GM19395 (cell line): ENCODE data around the gene STMN3.

Experiments used
- ATAC-seq: cut with Tn5 transposase; IDR thresholded peaks from one replicate; pipeline ENCODE4 v1.9.1; 2021; ENCODE audit warnings: mild to moderate bottlenecking, moderate library complexity; ENCODE audit not compliant: unreplicated experiment

STMN3 gene

DNA sequence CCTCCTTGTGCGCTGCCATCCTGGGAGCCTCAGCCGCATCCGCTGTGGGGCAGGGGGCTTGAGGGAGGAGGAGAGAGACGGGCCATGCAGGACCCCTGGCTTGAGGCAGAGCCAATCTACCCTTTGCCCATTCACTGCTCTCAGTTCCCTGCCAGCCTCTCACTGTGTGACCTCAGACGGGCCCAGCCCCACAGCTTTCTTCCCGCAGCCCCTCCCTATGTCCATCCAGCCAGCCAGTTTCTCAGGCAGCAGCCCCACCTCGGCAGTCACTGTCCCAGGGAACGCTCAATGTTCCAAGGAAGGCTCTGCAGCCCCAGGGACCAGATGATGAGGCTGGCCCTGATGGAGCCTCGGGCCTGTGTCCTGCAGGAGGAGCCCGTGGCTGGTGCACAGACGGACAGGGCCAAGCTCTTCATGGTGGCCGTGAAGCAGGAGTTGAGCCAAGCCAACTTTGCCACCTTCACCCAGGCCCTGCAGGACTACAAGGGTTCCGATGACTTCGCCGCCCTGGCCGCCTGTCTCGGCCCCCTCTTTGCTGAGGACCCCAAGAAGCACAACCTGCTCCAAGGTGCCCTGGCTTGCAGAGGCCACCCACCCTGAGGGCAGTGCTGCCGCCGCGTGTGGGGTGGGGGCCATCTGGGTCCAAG, 39.3 kb upstream of the STMN3 start:
- no peak for ATAC-seq

DNA sequence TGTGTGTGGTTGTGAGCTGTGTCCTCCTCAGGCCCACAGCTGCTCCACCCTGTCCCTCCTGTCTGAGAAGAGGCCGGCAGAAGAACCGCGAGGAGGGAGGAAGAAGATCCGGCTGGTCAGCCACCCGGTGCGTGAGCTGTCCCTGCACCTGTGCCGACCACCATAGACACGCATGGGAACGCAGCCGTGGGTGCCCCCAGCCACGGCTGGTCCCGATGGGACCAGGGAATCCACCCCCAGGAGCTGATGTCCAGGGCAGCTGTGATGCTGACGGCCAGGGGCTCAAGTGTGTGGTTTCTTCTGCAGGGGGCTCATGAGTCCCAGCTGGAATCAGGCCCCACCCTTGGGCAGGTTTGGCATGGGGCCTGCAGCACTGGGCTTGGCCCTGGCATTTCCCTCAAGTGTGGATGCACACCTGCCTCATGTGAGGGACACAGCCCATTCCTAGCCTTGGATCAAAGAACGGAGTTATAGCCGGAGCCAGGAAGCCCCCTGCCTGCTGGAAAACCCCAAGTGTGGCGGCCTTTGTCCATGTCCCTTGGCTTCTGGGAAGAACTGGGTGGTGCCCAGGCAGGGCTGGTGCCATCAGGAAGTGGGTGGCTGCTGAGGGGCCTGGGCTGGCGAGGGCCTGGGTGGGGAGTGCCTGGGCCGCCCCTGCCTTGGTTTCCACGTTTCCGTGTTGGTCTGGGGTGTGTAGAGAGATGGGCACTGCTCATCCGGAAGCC, 38.6 kb upstream of the STMN3 start:
- ATAC-seq, result no peak

- no peak for ATAC-seq
These were observed 37.9 kb upstream of the STMN3 start for GRCh38 chr20:63690898-63691710.

DNA sequence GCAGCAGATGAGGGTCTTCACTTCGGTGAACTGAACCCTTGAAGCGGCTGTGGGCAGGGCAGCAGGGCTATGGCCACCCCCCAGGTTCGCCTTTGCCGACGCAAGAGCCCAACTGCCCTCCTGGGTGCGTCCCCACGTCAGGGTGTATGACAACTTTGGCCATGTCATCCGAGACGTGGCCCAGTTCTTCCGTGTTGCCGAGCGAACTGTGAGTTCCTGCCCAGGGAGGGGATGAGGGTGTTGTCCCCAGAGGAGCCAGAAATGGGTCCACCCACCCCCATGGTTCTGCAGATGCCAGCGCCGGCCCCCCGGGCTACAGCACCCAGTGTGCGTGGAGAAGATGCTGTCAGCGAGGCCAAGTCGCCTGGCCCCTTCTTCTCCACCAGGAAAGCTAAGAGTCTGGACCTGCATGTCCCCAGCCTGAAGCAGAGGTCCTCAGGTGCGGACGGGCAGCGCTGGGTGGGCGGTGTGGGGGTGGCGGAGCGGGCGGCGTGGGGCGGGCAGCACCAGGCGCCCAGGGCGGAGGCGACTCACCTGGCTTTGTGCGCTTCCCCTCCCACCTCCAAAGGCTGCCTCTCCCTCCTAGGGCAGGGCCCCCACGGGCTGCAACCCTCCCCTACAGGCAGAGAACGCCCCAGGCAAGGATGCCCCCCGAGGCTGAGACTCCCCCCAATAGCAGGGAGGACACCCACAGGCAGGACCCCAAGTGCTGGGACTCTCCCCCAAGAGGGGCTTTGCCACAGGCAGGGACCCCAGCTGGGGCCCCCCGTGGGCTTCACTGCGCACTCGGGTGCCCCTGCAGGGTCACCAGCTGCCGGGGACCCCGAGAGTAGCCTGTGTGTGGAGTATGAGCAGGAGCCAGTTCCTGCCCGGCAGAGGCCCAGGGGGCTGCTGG, 37.0 kb upstream of the STMN3 start:
- ATAC-seq, result no peak

DNA sequence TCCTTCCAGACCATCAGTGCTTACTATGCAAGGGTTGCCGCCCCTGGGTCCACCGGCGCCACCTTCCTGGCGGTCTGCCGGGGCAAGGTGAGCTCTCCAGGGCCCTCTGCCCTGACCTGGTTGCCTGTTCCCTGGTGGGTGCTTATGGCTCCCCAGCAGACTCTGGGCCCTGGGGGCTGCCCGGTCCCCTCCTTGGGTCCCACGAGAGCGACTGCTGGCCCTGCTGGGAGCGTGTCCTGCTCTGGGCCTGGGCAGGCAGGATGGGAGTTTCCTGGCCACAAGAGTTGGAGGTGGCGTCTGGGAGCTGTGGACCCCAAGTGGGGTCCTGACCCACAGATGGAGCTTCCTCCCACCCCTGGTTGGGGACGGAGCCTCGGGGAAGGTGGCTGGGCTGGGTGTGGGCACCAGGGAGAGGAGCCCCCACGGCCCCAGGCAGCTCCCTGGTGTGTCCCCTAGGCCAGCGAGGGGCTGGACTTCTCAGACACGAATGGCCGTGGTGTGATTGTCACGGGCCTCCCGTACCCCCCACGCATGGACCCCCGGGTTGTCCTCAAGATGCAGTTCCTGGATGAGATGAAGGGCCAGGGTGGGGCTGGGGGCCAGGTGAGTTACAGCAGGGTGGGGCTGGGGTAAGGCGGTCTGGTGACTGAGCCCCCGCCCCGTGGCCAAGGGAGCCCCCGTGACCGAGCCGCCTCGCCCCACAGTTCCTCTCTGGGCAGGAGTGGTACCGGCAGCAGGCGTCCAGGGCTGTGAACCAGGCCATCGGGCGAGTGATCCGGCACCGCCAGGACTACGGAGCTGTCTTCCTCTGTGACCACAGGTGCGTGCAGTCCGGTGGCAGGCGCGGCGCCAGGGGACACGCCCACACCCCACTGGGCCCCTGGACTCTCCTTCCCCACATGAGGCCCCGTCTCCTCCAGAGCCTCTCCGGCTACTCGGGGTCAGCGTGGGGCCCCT, 36.1 kb upstream of the STMN3 start:
- no peak for ATAC-seq

GRCh38 chr20:63688228-63689045, 35.2 kb upstream of the STMN3 start:
- ATAC-seq, result no peak

GRCh38 chr20:63687419-63688178, 34.4 kb upstream of the STMN3 start:
- no peak for ATAC-seq

GRCh38 chr20:63686492-63687321, 33.5 kb upstream of the STMN3 start:
- ATAC-seq, result no peak

DNA sequence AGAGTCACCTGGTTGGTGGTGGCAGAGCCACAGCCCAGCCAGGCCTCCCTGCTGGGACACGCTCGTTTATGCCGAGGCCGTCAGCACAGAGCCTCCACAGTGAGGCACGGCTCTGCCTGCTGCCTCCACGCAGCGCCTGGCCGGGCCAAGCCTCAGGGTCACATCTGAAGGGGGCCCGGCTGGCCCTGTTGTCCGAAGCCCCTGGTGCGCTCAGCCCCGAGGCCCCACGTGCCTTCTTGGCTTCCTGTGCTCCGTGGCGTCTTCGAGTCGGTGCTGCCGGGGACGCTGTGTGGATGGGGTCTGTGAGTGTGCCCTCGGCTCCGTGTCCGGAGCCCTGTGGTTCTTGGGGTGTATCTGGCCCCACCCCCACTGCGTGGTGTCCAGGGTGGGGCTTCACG, 32.9 kb upstream of the STMN3 start:
- no peak for ATAC-seq

- ATAC-seq, result no peak
These were observed 32.2 kb upstream of the STMN3 start for GRCh38 chr20:63685269-63686026.

- no peak for ATAC-seq
These were observed 29.3 kb upstream of the STMN3 start for GRCh38 chr20:63682384-63683139.

DNA sequence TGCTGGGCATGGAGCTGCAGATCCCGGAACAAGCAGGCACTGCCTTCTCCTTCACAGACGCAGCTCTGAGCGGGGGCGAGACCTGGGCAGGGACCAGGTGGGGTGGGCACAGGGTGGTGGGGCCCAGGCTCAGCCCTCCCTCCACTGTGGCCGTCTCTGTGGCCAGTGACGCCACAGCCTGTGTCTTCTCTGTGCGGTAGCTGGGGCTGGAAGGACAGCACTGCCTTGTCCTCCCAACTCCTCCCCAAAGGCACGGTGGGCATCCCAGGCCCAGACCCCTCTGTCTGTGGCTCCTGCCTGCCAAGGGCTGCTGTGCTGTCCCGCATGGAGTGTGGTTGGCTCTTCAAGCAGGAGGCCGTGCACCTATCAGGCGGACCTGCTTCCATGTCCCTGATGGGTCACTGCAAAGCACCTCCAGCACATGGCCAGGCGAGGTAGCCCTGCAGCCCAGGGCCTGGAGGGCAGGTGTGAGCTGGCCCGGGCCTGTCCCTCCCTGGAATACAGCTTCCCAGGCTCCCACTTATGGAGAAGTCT, 28.5 kb upstream of the STMN3 start:
- ATAC-seq, result no peak

- no peak for ATAC-seq
These were observed 27.8 kb upstream of the STMN3 start for GRCh38 chr20:63680857-63681608.

DNA sequence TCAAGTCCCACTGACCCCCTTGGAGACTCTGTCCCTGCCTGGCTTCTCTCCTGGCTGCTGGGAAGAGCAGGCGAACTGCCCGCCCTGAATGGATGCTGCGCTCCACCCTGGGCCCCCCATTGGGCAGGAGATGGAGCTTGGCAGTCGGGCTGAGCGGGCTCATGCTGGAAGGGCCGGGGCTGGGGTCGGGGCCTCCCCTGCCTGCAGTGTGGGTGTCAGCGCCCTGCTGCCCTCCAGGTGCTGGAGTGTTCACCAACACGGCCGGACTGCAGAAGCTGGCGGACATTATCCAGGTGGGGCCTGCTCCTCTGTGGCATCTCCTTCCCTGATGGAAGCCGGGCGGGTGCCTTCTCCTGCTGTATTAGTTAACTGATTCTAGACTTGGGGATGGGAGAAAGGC, 27.2 kb upstream of the STMN3 start:
- no peak for ATAC-seq

GRCh38 chr20:63679799-63680305, 26.6 kb upstream of the STMN3 start:
- ATAC-seq, result no peak
